HepG2 (cell line): ENCODE data around the gene RIPK1. TPM values are rescaled to one million over a fixed set of nuclear protein-coding genes. Genes with fewer than 3 reads are reported as not detected.

ENCODE experiments used
- EZH2 ChIP-seq: conservative IDR thresholded peaks from 2 replicates; pipeline ENCODE4 v1.6.1; 2012; ENCODE audit warnings: mild to moderate bottlenecking, low read depth, low read length, moderate library complexity
- FOSL2 ChIP-seq: sonication (generic); formaldehyde crosslinking; IDR thresholded peaks from 2 replicates; pipeline ENCODE4 v1.4.0; 2020; ENCODE audit warnings: missing genetic modification reagents
- GPN1 ChIP-seq: sonication (generic); formaldehyde crosslinking; IDR thresholded peaks from 2 replicates; pipeline ENCODE4 v1.5.1; 2020; ENCODE audit warnings: missing genetic modification reagents, borderline replicate concordance
- MATR3 ChIP-seq: sonication (generic); formaldehyde crosslinking; IDR thresholded peaks from 2 replicates; pipeline ENCODE4 v1.4.0; 2020; ENCODE audit warnings: missing genetic modification reagents
- RARG ChIP-seq: sonication (generic); formaldehyde crosslinking; IDR thresholded peaks from 2 replicates; pipeline ENCODE4 v1.4.0; 2020; ENCODE audit warnings: low read depth, mild to moderate bottlenecking, missing genetic modification reagents
- SIX4 ChIP-seq: sonication (generic); formaldehyde crosslinking; IDR thresholded peaks from 2 replicates; pipeline ENCODE4 v1.4.0; 2020; ENCODE audit warnings: missing genetic modification reagents
- TEAD2 ChIP-seq: sonication (generic); formaldehyde crosslinking; IDR thresholded peaks from 2 replicates; pipeline ENCODE4 v1.9.0; 2021; ENCODE audit warnings: missing genetic modification reagents
- ZNF17 ChIP-seq: sonication (generic); formaldehyde crosslinking; IDR thresholded peaks from 2 replicates; pipeline ENCODE4 v1.5.0; 2020; ENCODE audit warnings: mild to moderate bottlenecking, missing genetic modification reagents
- ZNF281 ChIP-seq: sonication (generic); formaldehyde crosslinking; IDR thresholded peaks from 2 replicates; pipeline ENCODE4 v1.4.0; 2020; ENCODE audit warnings: missing genetic modification reagents, borderline replicate concordance
- ZNF558 ChIP-seq: sonication (generic); formaldehyde crosslinking; IDR thresholded peaks from 2 replicates; pipeline ENCODE4 v1.9.0; 2022; ENCODE audit warnings: mild to moderate bottlenecking, missing genetic modification reagents, borderline replicate concordance
- ZNF563 ChIP-seq: sonication (generic); formaldehyde crosslinking; IDR thresholded peaks from 2 replicates; pipeline ENCODE4 v1.8.0; 2022; ENCODE audit warnings: mild to moderate bottlenecking, moderate library complexity, missing genetic modification reagents
- ZNF619 ChIP-seq: sonication (generic); formaldehyde crosslinking; IDR thresholded peaks from 2 replicates; pipeline ENCODE4 v1.4.0; 2020; ENCODE audit warnings: mild to moderate bottlenecking, missing genetic modification reagents
- ZNF724P ChIP-seq: sonication (generic); formaldehyde crosslinking; IDR thresholded peaks from 2 replicates; pipeline ENCODE4 v1.8.0; 2022; ENCODE audit warnings: missing genetic modification reagents, borderline replicate concordance
- ZNF788 ChIP-seq: sonication (generic); formaldehyde crosslinking; IDR thresholded peaks from 2 replicates; pipeline ENCODE4 v1.5.0; 2020; ENCODE audit warnings: mild to moderate bottlenecking, missing genetic modification reagents, borderline replicate concordance
- ZNF841 ChIP-seq: sonication (generic); formaldehyde crosslinking; IDR thresholded peaks from 2 replicates; pipeline ENCODE4 v1.8.1; 2023; ENCODE audit warnings: missing genetic modification reagents, borderline replicate concordance
- polyA plus RNA-seq, 8 experiments: library from polyadenylated mRNA; depleted of rRNA in 3 of 8; stranded (reverse) in 7 of 8; unstranded in 1 of 8; fragments of >200 nt; fragmentation: Illumina TruSeq in 4 of 8; extraction: Trizol in 4 of 8; gene quantifications; 2 replicates each; pipeline versions ENCODE4 v1.2.1 to v1.2.3, GENCODE V29; 2011 to 2016; ENCODE audit warnings: low read depth in 4 of 8, missing spikeins in 1 of 8, mixed read lengths in 1 of 8; ENCODE audit not compliant: insufficient read depth in 1 of 8
- total RNA-seq, 5 experiments: library from RNA; depleted of rRNA; stranded (reverse); fragments of >200 nt; fragmentation: Illumina TruSeq; extraction: Trizol; gene quantifications; 2 replicates each; pipeline ENCODE4 v1.2.3, GENCODE V29; 2016; ENCODE audit warnings: low read depth in 1 of 5
- TF ChIP-seq, protein P1 (sequence below): sonication (generic); formaldehyde crosslinking; IDR thresholded peaks from 2 replicates; pipeline ENCODE4 v1.5.0; 2020; ENCODE audit warnings: mild to moderate bottlenecking, missing genetic modification reagents, borderline replicate concordance

RIPK1 gene
- total and polyA plus RNA-seq, 2 of the 13 experiments (the other 11 are each of a cell fraction or from before 2014, with no cell fraction given) = 9.0 to 10.3 TPM

DNA sequence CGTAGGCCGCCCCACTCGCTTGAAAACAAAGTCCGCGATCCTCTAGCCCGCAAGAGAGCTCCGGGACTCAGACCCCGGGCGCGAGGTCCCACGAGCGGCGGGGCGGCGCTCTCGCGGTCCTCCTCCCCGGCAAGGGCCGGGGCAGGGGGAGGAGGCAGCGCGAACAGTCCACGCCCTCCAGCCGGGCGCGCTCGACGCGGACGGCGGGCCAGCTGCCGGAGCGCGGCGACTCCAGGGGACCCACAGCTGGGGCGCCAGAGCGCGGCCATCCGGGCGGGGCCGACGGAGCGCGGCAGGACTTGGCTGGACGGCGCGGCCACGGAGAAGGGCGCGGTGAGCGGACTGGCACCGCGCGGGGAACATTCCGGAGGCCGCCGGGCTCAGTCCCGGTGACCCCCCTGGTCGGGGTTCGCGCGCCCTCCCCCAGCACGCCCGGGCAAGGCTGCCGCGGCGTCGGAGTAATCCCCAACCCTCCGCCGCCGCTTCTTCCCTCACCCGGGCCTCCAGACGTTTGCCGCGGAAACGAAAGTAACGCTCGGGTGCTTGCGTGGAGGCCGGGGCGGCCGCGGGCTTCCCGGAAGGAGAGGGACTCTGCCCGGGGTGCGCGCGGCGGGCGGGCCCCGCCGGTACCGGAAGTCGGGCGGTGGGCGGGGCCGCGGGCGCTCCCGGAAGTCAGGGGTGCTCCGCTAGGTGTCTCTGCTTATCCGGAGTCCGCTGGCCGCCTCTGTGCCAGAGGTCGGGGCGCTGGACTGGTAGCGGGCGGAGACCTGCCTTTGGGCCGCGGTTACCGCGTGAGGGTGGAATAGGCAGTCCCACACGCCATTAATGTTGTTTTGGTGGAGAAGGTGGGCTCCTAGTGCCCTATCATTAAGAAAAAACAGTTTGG is at the start of gene RIPK1 (continued):
- TF ChIP-seq, protein P1, sequence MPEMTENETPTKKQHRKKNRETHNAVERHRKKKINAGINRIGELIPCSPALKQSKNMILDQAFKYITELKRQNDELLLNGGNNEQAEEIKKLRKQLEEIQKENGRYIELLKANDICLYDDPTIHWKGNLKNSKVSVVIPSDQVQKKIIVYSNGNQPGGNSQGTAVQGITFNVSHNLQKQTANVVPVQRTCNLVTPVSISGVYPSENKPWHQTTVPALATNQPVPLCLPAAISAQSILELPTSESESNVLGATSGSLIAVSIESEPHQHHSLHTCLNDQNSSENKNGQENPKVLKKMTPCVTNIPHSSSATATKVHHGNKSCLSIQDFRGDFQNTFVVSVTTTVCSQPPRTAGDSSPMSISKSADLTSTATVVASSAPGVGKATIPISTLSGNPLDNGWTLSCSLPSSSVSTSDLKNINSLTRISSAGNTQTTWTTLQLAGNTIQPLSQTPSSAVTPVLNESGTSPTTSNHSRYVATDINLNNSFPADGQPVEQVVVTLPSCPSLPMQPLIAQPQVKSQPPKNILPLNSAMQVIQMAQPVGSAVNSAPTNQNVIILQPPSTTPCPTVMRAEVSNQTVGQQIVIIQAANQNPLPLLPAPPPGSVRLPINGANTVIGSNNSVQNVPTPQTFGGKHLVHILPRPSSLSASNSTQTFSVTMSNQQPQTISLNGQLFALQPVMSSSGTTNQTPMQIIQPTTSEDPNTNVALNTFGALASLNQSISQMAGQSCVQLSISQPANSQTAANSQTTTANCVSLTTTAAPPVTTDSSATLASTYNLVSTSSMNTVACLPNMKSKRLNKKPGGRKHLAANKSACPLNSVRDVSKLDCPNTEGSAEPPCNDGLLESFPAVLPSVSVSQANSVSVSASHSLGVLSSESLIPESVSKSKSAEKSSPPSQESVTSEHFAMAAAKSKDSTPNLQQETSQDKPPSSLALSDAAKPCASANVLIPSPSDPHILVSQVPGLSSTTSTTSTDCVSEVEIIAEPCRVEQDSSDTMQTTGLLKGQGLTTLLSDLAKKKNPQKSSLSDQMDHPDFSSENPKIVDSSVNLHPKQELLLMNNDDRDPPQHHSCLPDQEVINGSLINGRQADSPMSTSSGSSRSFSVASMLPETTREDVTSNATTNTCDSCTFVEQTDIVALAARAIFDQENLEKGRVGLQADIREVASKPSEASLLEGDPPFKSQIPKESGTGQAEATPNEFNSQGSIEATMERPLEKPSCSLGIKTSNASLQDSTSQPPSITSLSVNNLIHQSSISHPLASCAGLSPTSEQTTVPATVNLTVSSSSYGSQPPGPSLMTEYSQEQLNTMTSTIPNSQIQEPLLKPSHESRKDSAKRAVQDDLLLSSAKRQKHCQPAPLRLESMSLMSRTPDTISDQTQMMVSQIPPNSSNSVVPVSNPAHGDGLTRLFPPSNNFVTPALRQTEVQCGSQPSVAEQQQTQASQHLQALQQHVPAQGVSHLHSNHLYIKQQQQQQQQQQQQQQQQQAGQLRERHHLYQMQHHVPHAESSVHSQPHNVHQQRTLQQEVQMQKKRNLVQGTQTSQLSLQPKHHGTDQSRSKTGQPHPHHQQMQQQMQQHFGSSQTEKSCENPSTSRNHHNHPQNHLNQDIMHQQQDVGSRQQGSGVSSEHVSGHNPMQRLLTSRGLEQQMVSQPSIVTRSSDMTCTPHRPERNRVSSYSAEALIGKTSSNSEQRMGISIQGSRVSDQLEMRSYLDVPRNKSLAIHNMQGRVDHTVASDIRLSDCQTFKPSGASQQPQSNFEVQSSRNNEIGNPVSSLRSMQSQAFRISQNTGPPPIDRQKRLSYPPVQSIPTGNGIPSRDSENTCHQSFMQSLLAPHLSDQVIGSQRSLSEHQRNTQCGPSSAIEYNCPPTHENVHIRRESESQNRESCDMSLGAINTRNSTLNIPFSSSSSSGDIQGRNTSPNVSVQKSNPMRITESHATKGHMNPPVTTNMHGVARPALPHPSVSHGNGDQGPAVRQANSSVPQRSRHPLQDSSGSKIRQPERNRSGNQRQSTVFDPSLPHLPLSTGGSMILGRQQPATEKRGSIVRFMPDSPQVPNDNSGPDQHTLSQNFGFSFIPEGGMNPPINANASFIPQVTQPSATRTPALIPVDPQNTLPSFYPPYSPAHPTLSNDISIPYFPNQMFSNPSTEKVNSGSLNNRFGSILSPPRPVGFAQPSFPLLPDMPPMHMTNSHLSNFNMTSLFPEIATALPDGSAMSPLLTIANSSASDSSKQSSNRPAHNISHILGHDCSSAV (CRISPR knock-in tag) = no peak
- 0 out of 2 replicates have a peak, but pooled peaks have one; percentile 27 for TF ChIP-seq ZNF17 (CRISPR knock-in tag)
- peak; percentile 96 for TF ChIP-seq ZNF563 (CRISPR knock-in tag)
- peak; percentile 71; the same call in 1 of the 2 replicates for TF ChIP-seq ZNF788 (CRISPR knock-in tag)
- peak; percentile 80 for TF ChIP-seq ZNF558
- peak; percentile 26; the same call in 1 of the 2 replicates for TF ChIP-seq SIX4 (CRISPR knock-in tag)
- TF ChIP-seq GPN1 (CRISPR knock-in tag) = no peak
- no peak for TF ChIP-seq ZNF619 (CRISPR knock-in tag)
- TF ChIP-seq TEAD2 = 0 out of 2 replicates have a peak, but pooled peaks have one; percentile 49
- peak; percentile 59; the same call in 1 of the 2 replicates for TF ChIP-seq ZNF724P (CRISPR knock-in tag)
- TF ChIP-seq RARG (CRISPR knock-in tag) = no peak
- no peak for TF ChIP-seq EZH2
- TF ChIP-seq ZNF281 (CRISPR knock-in tag) = peak; percentile 59
- TF ChIP-seq MATR3 = no peak
- TF ChIP-seq FOSL2 = no peak
- 0 out of 2 replicates have a peak, but pooled peaks have one; percentile 42 for TF ChIP-seq ZNF841 (CRISPR knock-in tag)
